Measurements from ENCODE around the gene TBX4.
"Not testable (repeated sequence)": the region's sequence is repeated elsewhere in the genome, so short reads cannot be mapped to it uniquely, and the experiment has no call there.

TBX4 gene

DNA sequence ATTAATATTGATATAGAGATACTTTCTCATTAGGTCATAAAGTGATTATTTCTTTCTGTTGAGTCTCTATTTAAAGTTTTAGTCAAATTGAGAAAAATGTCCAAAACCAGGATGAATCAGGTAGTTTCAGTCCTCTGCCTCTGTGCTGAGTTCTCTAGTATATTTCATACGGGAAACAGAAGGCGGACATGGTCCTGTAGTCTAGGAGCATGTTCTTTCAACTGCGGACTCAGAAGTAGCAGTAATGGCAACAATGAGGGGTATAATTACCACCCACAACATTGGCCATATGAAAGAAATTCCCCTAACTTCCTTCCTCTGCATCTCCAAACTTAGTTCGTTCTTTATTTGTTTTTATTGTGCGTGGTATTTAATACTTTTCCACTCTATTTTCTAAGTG is 50.1 kb downstream of the TBX4 start:
- no peak for DNase-seq

DNA sequence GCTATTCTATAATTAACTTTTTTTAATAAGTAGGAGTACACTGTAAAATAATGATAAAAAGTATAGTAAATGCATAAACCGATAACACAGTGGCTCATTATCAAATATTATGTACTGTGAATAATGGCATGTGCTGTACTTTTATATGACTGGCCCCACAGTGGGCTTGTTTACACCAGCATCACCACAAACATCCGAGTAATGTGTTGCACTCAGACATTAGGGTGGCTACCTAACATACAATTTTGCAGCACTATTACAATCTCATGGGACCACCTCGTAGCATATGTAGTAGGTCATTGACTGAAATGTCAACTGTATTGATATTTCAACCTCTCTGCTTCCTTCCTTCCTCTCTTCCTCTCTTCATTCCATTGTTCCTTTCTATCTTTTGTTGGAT is 51.7 kb downstream of the TBX4 start:
- no peak for DNase-seq

DNA sequence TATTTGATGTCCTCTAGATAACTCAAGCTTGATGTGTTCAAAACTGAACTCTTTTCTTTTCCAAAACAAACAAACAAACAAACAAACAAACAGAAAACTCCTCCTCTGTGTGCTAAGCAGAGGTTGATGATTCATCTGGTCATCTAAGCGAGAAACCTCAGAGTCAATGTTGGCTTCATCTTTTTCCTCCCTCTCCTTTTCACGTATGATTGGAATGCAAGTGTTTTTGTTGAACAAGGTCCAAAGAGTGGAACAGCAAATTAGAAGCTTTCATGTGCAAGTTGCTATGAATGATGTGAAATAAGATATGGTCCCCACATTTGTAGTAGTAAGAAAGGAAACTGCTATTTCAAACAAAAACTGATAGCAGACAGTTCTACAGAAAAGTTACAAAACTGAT is 52.5 kb downstream of the TBX4 start:
- DNase-seq, result no peak

DNA sequence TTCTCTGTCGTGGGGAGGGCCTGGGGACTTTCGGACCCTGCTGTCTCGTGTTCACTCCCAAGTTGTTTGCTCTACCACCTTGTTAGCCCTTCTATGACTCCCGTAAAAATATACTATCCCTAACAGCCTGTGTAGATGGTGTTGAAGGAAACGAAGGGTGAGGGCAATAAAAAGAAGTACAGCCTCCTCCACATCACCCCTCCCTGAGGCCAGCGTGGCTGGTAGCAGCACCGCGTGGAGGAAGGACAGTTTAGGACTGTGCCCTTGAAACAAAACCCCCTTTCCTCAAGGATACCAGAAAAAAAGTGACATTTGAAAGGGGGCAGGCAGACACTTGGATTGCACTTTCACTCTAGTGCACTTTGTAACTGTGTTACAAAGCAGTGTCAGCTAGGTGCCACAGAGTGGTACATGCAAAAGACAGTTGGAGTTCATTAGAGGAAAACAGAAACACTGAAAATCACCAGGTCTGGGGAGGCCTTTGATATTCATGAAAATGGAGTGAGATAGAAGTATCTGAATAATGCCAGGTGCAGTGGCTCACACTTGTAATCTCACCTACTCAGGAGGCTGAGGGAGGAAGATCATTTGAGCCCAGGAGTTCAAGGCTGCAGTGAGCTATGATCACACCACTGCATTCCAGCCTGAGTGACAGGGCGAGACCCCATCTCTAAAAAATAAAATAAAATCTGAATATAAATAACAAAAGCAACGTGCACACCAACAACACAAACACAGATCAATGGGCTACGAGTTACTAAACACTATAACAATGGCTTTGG is 53.8 kb downstream of the TBX4 start:
- DNase-seq, result no peak

DNA sequence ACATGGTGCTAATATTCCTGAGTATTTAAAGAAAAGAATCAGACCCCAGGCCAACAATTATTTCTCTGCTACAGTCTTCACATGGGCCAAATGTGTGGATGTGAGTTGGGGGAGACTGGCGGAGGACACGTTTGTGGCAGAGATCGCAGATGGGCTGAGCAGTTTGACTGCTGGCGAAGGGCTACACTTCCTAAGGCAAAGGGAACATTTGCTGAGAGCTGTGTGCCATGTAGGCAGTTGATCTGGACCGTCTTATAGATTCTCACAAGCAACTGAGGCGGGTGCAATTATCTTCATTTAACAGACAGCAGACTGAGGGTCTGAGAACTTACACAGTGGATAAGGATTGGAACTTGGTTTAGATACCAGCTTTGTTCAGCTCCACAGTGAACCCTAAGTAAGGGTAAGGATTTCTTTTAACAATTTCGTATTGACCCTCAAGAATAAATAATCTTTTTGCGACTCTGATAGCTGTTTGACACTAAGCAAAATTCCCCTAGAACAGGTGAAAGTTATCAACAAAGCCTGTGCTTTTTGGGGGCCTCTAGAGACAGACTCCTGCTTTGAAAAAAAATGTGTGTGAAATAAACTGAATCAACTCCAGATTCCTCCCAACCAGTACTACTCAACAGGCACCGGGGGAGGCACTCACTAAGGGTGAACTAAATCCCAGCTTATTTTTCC is 55.3 kb downstream of the TBX4 start:
- DNase-seq, result no peak

DNA sequence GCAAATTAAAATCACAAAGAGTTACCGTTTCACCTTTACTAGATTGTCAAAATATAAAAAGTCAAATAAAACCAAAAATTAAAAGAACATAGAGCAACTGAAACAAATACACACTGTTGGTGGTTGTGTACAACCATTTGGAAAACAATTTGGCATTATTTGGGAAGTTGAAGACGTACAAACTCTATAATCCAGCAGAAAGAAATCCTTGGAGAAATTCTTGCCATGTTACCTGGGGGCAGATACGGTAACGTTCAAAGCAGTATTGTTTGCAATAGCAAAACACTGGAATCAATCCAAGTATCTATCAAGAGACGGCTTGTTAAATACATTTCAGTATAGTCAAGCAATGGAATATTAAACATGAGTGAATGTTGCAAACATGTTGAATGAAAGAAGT is 56.7 kb downstream of the TBX4 start:
- DNase-seq, result no peak

DNA sequence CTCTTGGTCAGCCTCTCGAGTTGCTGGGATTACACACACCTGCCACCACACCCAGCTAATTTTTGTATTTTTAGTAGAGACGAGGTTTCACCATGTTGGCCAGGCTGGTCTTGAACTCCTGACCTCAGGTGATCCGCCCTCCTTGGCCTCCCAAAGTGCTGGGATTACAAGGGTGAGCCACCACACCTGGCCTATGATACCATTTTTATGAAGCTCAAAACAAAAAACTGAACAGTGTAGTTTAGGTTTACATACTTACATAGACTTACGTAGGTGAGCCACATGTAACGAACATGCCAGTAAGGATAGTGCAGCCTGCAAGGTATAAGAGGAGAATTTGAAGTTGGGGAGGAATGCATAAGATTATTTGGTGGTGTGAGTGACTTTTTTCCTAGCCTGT is 57.2 kb downstream of the TBX4 start:
- DNase-seq, result not testable (repeated sequence)

DNA sequence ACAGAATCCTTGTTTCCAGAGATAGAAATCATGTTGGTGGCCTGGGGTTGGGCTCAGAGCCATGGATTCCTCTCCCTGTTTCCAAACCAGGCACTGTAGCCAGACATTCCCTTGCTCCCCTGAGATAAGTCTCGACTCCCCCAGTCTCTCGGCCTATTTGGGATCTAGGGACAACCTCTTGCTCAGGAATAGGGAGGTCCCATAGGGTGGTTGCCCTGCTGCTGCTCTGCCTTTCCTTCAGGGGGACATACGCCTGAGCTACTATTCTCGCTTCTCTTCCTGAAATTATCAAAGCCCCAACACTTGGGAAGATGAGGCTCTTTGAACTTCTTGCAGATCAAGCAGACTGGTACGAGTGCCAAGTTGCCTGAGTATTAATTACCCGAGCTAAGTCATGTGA is 58.0 kb downstream of the TBX4 start:
- DNase-seq, result no peak

DNA sequence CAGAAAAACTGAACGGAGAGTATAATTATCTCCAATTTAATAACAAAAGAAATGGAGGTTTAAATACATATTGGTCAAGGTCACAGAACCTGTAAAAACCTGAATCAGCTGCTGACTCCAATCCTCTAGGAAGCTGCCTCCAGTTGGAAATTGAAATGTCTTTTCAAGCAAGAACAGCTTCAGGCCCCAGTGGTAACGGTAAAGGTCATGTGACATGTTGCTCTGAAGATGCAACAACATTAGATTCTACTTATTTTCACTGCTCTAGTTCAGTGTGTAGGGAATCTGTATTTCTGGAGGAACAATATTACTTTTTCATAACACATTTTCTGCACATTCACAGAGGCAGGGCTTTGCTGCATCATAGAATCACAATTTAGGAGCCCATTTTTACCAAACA is 58.8 kb downstream of the TBX4 start:
- DNase-seq, result no peak

DNA sequence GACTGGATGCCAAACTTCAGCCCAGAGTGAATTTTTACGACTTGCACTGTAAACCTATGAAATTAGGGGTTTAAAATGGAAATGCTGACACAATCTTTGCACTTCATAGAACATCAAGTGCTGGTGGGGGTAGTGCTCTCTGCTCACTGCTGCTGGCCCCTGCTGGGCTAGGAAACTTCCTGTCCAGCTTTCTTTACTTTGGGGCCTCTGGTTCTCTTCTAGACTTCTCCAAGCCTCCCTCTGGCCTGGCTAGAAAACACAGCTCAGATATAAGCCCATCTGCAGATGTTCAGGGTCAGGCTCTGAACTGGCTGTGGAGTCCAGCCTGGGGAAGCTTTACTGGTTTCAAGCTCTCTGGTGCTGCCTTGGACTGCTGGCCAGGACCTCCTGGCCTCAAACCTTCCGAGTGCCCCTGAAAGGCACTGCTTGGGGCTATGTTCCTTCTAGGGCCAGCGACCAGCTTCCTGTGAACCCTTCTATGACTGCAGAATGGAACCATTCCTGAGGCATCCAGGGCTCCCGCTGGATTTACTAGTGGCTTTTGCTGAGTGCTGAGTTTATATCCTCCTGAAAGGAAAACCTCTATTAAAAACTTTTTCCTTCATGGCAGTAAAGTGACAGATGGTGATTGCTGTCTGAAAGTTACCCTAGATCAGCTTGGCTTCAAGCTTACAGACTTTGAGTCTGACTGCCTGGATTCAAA is 59.4 kb downstream of the TBX4 start:
- DNase-seq, result no peak

DNA sequence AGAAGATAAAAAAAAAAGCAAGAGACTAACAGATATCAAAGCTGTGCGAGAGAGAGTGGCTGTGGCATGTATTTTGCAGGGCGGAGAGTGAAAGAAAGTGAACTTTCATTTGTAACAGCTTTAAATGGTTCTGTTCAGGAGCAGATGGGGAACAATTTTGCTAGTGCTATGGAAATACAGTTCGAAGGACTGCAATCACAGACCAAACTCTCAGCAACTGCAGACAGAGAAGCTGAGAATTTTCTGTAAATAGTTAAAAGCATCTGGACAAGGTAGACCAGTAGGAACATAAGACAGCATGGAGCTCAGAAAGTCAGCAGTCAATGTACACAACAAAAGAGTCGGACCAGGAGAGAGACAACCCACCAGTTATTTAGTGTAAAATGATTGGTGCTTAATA is 62.3 kb downstream of the TBX4 start:
- DNase-seq, result no peak

DNA sequence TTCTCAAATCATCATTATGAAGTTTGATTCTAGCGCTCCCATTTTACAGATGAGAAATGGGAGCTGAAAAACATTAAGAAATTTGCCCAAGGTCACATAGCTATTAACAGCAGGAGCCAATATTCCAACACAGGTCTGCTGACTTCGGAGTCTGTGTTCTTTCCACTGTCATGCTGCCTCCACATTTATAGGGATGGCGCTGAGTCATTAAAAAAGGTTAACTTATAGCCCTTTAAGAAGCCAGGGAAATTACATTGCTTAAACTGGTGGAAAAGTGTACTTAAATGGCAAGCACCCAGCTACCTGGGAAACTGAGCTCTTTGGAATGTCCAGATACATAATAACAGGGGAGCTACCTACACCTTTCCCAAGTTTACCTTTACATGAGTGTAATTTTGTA is 65.0 kb downstream of the TBX4 start:
- DNase-seq, result no peak

DNA sequence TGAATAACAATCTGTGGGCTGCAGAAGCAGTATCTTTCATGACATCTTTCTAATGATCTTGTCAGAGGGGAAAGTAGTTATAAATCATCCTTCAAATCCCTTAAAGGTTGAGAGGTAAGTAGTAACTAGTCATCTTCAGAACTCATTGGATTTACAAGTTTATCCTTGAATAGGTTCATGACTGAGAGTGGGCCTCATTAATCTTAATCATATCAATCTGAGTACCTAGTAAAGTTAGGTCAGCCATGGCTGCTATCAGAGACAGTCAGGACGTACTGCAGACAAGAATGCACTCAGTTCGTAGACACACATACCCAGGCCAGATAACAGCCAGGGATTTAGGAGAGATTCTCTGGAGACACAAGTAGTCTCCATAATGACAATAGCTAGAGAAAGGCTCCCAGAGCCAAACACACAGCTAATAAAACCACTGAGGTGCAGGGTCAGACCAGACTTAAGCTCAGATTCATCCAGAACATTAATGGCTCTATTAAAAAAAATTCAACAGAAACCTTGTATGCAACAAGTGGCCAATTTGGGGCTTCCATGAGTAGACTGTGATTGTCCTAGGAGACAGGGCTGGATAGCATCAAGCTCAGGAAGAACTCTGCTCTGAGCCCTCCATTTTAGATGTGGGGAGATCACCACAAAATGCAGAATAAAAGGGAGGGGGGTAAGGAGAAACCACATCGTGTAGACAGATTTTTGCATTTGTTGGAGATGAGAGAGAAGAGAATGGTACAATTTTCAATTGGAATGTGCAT is 65.8 kb downstream of the TBX4 start:
- no peak for DNase-seq

DNA sequence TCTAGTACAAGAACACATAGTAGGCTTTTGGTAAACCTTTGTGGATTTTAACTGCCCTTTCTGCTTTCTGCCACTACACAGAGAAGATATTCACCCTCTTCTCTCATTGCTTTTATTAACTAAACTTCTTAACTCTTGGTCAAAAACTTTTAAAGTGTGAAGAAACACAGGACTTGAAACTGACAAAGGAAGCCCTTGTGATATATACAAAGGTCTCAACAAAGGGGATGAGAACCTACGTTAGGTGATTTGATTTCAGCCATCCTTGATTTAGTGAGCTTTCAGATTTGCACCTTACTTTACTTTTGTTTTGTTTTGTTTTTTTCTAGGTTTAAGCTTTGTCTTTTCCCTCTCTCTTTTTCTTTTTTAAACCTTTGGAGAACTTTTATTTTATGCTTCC is 66.9 kb downstream of the TBX4 start:
- no peak for DNase-seq

DNA sequence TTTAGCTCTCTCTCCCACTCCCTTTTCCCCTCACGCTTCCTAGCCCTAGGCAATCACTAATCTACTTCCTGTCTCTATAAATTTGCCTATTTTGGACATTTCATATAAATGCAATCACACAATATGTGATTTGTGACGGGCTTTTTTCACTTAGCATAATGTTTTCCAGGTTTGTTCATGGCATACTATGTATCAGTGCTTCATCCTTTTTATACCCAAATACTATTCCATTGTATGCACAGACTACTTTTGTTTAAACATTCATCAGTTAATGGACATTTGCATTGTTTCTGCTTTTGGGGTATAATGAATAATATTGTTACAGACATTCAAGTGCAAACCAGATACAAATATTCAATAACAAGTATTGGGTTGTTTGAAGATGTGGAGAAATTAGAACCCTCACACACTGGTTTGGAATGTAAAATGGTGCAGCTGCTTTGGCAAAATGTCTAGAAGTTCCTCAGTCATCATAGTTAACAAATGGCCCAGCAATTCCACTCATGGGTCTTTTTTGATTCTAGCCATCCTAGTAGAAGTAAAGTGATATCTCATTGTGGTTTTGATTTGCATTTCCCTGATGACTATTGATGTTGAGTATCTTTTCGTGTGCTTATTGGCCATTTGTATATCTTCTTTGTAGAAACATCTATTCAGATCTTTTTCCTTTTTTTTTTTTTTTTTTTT is 67.7 kb downstream of the TBX4 start:
- no peak for DNase-seq

DNA sequence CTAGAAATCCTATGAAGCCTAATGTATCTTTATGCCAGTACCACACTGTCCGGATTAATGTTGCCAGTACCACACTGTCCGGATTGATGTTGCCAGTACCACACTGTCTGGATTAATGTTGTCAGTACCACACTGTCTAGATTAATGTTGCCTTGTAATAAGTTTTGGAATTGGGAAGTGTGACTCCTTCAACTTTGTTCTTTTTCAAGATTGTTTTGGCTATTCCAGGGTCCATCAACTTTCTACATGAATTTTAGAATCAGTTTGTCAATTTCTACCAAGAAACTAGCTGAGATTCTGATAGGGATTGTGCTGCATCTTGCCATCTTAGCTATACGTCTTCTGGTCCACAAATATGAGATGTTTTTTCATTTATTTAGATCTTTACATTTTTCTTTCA is 68.7 kb downstream of the TBX4 start:
- no peak for DNase-seq

DNA sequence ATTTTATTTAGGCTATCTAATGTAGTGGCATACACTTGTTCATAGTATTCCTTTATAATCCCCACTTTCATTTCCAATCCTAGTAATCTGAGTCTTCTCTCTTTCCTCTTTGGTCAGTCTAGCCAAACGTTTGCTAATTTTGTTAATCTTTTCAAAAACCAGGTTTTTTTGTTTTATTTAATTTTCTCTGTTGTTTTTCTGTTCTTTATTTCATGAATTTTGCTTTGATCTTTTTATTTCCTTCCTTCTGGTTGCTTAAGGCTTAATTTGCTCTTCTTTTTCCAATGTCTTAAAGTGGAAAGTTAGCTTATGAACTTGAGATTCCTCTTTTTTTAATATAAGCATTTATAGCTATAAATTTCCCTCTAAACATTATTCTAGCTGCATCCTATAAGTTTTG is 69.9 kb downstream of the TBX4 start:
- no peak for DNase-seq

DNA sequence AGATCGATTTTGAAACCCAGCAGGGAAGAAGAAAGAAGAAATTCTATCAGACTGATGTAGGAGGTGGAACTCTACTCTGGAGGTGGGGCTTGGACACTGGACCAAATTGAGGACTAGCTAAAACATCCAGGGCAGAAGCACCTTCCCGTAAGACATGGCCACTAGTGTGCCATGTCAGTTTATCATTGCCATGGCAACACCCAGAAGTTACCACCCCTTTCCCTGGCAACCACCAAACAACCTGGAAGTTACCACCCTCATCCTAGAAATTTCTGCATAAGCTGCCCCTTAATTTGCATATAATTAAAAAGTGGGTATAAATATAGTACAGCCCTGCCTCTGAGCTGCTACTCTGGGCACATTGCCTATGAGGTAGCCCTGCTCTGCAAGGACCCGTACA is 72.1 kb downstream of the TBX4 start:
- no peak for DNase-seq

DNA sequence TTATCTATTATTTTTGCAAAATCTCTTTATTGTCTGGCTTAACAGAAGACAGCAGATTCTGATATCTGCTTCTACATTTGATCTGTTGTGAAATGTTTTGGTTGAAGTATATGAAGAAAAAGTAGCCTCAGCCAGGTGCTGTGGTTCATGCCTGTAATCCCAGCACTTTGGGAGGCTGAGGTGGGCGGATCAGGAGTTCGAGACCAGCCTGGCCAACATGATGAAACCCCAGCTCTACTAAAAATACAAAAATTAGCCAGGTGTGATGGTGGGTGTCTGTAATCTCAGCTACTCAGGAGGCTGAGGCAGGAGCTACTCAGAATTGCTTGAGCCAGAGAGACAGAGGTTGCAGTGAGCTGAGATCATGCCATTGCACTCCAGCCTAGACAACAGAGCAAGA is 75.2 kb downstream of the TBX4 start:
- not testable (repeated sequence) for DNase-seq

DNA sequence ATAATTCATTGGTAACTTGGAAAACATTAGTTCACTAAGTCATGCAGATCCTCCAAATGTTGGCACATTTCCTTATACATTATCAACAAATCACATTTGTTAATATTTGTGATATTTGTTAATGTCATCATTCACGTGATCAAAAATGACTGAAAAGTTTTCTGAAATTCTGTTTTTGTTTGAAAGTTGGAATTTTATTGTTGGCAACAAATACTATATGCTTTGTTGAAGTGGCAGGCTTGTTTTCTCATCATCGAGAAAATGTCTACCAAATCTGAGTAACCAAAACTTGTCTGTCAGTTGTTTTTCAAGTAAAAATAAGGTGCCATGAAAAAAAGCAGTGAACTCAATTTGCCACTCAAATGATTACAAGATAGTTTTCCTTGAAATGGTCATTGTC is 75.9 kb downstream of the TBX4 start:
- DNase-seq, result no peak

DNA sequence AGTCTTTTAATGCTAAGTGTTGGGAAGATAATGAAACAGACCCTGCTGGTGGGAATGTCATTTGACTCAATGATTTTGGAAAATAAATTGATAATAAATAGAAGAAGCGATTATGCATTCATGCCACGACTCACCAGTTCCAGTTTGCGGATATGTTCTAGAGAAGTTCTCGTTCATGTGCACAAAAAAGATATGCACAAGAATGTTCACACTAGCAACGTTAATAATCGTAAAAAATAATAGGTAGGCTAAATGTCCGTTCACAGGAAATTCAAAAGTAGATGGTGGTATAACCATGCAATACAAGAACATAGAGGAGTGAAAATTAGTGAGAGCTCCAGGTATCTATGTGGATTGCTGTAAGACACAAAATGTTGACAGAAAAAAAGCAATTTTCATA is 79.0 kb downstream of the TBX4 start:
- no peak for DNase-seq

DNA sequence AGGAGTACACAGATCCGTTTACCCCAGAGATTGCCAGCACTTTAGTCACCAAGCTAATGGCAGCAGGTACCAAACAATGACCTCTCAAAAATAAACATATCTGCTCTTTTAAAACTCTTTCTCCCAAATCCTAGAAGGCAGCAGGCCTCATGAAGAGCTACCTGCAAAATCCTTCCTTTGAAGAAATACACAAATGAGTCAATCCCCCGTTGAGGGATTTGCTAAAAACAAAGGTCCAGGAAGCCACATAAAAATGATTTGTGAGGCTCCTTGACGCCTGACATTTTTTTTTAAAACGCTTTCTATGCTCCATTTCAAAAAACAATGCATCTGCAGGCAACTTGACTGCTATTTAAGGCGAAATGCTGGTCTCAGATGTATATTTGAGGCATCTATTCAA is 80.6 kb downstream of the TBX4 start:
- no peak for DNase-seq

DNA sequence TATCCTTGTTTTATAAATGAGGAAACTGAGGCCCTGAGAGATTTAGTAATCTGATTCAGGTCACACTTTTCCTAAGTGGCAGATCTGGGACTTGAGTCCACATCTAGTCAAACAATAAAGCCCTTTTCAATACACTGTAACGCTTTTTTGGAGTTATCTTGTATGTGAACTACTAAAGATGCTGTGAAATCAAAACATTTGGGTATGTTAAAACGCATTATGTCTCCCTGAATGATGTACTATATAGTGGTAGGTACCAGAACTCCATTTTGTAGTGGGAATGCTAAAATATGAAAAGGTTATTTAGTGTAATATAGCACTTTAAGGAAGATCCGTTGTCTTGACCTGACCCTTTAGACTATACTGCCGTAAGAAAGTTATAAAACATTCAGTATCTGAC is 81.6 kb downstream of the TBX4 start:
- no peak for DNase-seq
